ENCODE measurements around the gene XXYLT1. TPM values are rescaled to one million over a fixed set of nuclear protein-coding genes. Genes with fewer than 3 reads are reported as not detected.
"Not testable (repeated sequence)": the region's sequence is repeated elsewhere in the genome, so short reads cannot be mapped to it uniquely, and the experiment has no call there.

XXYLT1 gene
- polyA plus RNA-seq, 1 donor (not counting 4 experiments of a cell fraction or from before 2014, with no cell fraction given) = 11.1 TPM

GRCh38 chr3:195230244-195230643, 40.7 kb downstream of the XXYLT1 start:
- Histone ChIP-seq H3K27ac (ENCODE audit: control insufficient read depth, insufficient read depth, low read length) (no peak overlapping the region), H3K4me3 (ENCODE audit: control insufficient read depth in 2 of 3, extremely low read depth in 1 of 3, insufficient read depth in 2 of 3, low read depth in 1 of 3, low read length in 3 of 3) (no peak overlapping the region), H3K9ac (ENCODE audit: control insufficient read depth, extremely low read depth, insufficient read depth, low read length) (no peak overlapping the region), H3K4me2 (ENCODE audit: control insufficient read depth, extremely low read depth, insufficient read depth, low read depth, low read length) (no peak overlapping the region), H2AFZ (ENCODE audit: control insufficient read depth, low read length) (no peak overlapping the region), H3K36me3 (ENCODE audit: control insufficient read depth in 2 of 2, extremely low read depth in 1 of 2, insufficient read depth in 2 of 2, low read length in 2 of 2) (peaks cover 0 to 4% of the 10 kb centered on the region in 2 experiments), H4K20me1 (ENCODE audit: control insufficient read depth, extremely low read depth, insufficient read depth, low read length) (no peaks in the 10 kb centered on the region), H3K79me2 (ENCODE audit: control insufficient read depth, insufficient read depth, low read length) (no peaks in the 10 kb centered on the region), H3K4me1 (ENCODE audit: control insufficient read depth, extremely low read depth, insufficient read depth, low read length) (no peaks in the 10 kb centered on the region), H3K27me3 (ENCODE audit: control insufficient read depth, extremely low read depth, insufficient read depth, low read length) (no peaks in the 10 kb centered on the region), H3K9me3 (ENCODE audit: control insufficient read depth, low read depth, low read length) (no peaks in the 10 kb centered on the region), H3K9me1 (ENCODE audit: control insufficient read depth, extremely low read depth, insufficient read depth, low read length) (no peaks in the 10 kb centered on the region)
- dilution Hi-C loops (cut with MboI; ENCODE audit: extremely low pct_ligation_motif_present, low sequenced_read_pairs) = no loop called here
- DNase-seq (ENCODE audit: low read depth, low spot score) = no peak
- TF ChIP-seq EZH2 (IDR thresholded peaks at IDR 0.05; ENCODE audit: low read length) (no peak), CTCF (optimal IDR thresholded peaks at IDR 0.05 in 1 of 3, IDR thresholded peaks at IDR 0.05 in 1 of 3, conservative IDR thresholded peaks at IDR 0.05 in 1 of 3; ENCODE audit: extremely low read depth in 1 of 3, insufficient read depth in 2 of 3, low read length in 3 of 3) (no peak)
- no peak for FAIRE-seq

- H3K4me3 ChIP-seq (ENCODE audit: control insufficient read depth in 2 of 3, extremely low read depth in 1 of 3, insufficient read depth in 2 of 3, low read depth in 1 of 3, low read length in 3 of 3); H3K4me2 ChIP-seq (ENCODE audit: control insufficient read depth, extremely low read depth, insufficient read depth, low read depth, low read length); DNase-seq (ENCODE audit: low read depth, low spot score); H3K4me1 ChIP-seq (ENCODE audit: control insufficient read depth, extremely low read depth, insufficient read depth, low read length); H3K36me3 ChIP-seq (ENCODE audit: control insufficient read depth in 2 of 2, extremely low read depth in 1 of 2, insufficient read depth in 2 of 2, low read length in 2 of 2); H4K20me1 ChIP-seq (ENCODE audit: control insufficient read depth, extremely low read depth, insufficient read depth, low read length); H3K27me3 ChIP-seq (ENCODE audit: control insufficient read depth, extremely low read depth, insufficient read depth, low read length); H3K9me3 ChIP-seq (ENCODE audit: control insufficient read depth, low read depth, low read length); H3K79me2 ChIP-seq (ENCODE audit: control insufficient read depth, insufficient read depth, low read length); H3K27ac ChIP-seq (ENCODE audit: control insufficient read depth, insufficient read depth, low read length); H3K9ac ChIP-seq (ENCODE audit: control insufficient read depth, extremely low read depth, insufficient read depth, low read length); dilution Hi-C loops (cut with MboI; ENCODE audit: extremely low pct_ligation_motif_present, low sequenced_read_pairs); H2AFZ ChIP-seq (ENCODE audit: control insufficient read depth, low read length); H3K9me1 ChIP-seq (ENCODE audit: control insufficient read depth, extremely low read depth, insufficient read depth, low read length); FAIRE-seq: not testable (repeated sequence)
Measured at GRCh38 chr3:195228886-195229285, 42.1 kb downstream of the XXYLT1 start.

GRCh38 chr3:195227871-195228270, 43.1 kb downstream of the XXYLT1 start:
- Histone ChIP-seq H3K4me3 (ENCODE audit: control insufficient read depth in 2 of 3, extremely low read depth in 1 of 3, insufficient read depth in 2 of 3, low read depth in 1 of 3, low read length in 3 of 3) (no peak overlapping the region), H3K9me3 (ENCODE audit: control insufficient read depth, low read depth, low read length) (no peaks in the 10 kb centered on the region), H3K4me1 (ENCODE audit: control insufficient read depth, extremely low read depth, insufficient read depth, low read length) (no peaks in the 10 kb centered on the region), H3K9ac (ENCODE audit: control insufficient read depth, extremely low read depth, insufficient read depth, low read length) (no peak overlapping the region), H3K36me3 (ENCODE audit: control insufficient read depth in 2 of 2, extremely low read depth in 1 of 2, insufficient read depth in 2 of 2, low read length in 2 of 2) (peaks cover 0 to 4% of the 10 kb centered on the region in 2 experiments), H3K4me2 (ENCODE audit: control insufficient read depth, extremely low read depth, insufficient read depth, low read depth, low read length) (no peak overlapping the region), H3K27ac (ENCODE audit: control insufficient read depth, insufficient read depth, low read length) (no peak overlapping the region), H3K27me3 (ENCODE audit: control insufficient read depth, extremely low read depth, insufficient read depth, low read length) (no peaks in the 10 kb centered on the region), H3K79me2 (ENCODE audit: control insufficient read depth, insufficient read depth, low read length) (no peaks in the 10 kb centered on the region), H2AFZ (ENCODE audit: control insufficient read depth, low read length) (no peak overlapping the region), H3K9me1 (ENCODE audit: control insufficient read depth, extremely low read depth, insufficient read depth, low read length) (no peaks in the 10 kb centered on the region), H4K20me1 (ENCODE audit: control insufficient read depth, extremely low read depth, insufficient read depth, low read length) (no peaks in the 10 kb centered on the region)
- FAIRE-seq (no peak), DNase-seq (ENCODE audit: low read depth, low spot score) (no peak)
- dilution Hi-C loops (cut with MboI; ENCODE audit: extremely low pct_ligation_motif_present, low sequenced_read_pairs) = no loop called here
- no peak for TF ChIP-seq CTCF (optimal IDR thresholded peaks at IDR 0.05 in 1 of 3, IDR thresholded peaks at IDR 0.05 in 1 of 3, conservative IDR thresholded peaks at IDR 0.05 in 1 of 3; ENCODE audit: extremely low read depth in 1 of 3, insufficient read depth in 2 of 3, low read length in 3 of 3)
- TF ChIP-seq EZH2 (IDR thresholded peaks at IDR 0.05; ENCODE audit: low read length) = no peak
